BE2C (cell line): ENCODE results near the gene C16orf92.

ENCODE experiments used
- DNase-seq: peaks from one replicate; pipeline ENCODE4 v3.0.0-alpha.2; 2020
- H3K27me3 ChIP-seq: fragments of 250-450 bp; sonication (Bioruptor Pico); 2 replicates; pipeline ENCODE4 v1.5.1; 2020; ENCODE audit warnings: mild to moderate bottlenecking
- H3K36me3 ChIP-seq: fragments of 250-450 bp; sonication (Bioruptor Pico); 2 replicates; pipeline ENCODE4 v1.5.1; 2020; ENCODE audit warnings: mild to moderate bottlenecking
- H3K4me1 ChIP-seq: fragments of 250-450 bp; sonication (Bioruptor Pico); 2 replicates; pipeline ENCODE4 v1.5.1; 2020
- H3K4me3 ChIP-seq: 2 replicates; pipeline ENCODE4 v1.5.1; 2011; ENCODE audit warnings: low read depth, low read length
- H3K9me3 ChIP-seq: fragments of 250-450 bp; sonication (Bioruptor Pico); 2 replicates; pipeline ENCODE4 v1.5.1; 2020
- TF ChIP-seq, protein P1 (sequence below): IDR thresholded peaks from 2 replicates; pipeline ENCODE4 v1.5.1; 2012; ENCODE audit warnings: mild to moderate bottlenecking, low read depth, low read length

The C16orf92 gene

DNA sequence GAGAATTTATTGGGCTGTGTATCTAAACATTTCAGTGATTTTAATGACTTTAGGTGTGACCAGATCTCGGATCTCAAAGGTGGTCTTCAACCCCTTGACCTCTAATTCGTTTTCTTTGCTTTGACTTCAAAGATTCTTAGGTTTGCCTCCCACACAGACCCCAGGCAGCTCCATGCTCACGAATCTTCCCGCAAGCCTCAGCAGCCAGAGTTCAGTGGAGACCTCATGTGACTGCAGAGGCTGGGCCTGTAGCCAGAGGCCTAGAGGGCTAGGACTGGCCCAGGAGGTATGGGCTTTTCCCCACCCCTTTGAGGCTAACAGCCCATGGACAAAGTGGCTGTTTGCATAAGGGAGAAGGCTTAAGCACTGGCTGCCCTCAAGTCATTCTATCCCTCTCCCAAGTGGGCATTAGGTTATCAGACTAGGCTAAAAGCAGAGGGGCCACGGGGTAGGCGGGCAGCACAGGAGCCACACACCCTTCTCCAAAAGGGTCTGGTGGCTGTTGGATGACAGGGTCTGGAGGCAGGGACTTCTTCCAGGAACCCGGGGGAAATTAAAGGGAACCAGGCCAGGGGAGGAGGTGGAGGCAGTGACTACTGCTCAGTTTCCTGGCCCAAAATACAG is 30.5 kb upstream of the C16orf92 start:
- Histone ChIP-seq H3K36me3 (peaks cover 47% of the 10 kb centered on the region), H3K9me3 (no peaks in the 10 kb centered on the region), H3K27me3 (no peaks in the 10 kb centered on the region), H3K4me1 (no peaks in the 10 kb centered on the region), H3K4me3 (no peak overlapping the region)
- TF ChIP-seq, protein P1, sequence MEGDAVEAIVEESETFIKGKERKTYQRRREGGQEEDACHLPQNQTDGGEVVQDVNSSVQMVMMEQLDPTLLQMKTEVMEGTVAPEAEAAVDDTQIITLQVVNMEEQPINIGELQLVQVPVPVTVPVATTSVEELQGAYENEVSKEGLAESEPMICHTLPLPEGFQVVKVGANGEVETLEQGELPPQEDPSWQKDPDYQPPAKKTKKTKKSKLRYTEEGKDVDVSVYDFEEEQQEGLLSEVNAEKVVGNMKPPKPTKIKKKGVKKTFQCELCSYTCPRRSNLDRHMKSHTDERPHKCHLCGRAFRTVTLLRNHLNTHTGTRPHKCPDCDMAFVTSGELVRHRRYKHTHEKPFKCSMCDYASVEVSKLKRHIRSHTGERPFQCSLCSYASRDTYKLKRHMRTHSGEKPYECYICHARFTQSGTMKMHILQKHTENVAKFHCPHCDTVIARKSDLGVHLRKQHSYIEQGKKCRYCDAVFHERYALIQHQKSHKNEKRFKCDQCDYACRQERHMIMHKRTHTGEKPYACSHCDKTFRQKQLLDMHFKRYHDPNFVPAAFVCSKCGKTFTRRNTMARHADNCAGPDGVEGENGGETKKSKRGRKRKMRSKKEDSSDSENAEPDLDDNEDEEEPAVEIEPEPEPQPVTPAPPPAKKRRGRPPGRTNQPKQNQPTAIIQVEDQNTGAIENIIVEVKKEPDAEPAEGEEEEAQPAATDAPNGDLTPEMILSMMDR, result no peak
- no peak for DNase-seq

- Histone ChIP-seq H3K27me3 (no peaks in the 10 kb centered on the region), H3K36me3 (peaks cover 45% of the 10 kb centered on the region), H3K4me3 (no peak overlapping the region), H3K9me3 (no peaks in the 10 kb centered on the region), H3K4me1 (no peaks in the 10 kb centered on the region)
- no peak for DNase-seq
- TF ChIP-seq, protein P1, result no peak
Measured at GRCh38 chr16:29993191-29993902, 29.7 kb upstream of the C16orf92 start.

DNA sequence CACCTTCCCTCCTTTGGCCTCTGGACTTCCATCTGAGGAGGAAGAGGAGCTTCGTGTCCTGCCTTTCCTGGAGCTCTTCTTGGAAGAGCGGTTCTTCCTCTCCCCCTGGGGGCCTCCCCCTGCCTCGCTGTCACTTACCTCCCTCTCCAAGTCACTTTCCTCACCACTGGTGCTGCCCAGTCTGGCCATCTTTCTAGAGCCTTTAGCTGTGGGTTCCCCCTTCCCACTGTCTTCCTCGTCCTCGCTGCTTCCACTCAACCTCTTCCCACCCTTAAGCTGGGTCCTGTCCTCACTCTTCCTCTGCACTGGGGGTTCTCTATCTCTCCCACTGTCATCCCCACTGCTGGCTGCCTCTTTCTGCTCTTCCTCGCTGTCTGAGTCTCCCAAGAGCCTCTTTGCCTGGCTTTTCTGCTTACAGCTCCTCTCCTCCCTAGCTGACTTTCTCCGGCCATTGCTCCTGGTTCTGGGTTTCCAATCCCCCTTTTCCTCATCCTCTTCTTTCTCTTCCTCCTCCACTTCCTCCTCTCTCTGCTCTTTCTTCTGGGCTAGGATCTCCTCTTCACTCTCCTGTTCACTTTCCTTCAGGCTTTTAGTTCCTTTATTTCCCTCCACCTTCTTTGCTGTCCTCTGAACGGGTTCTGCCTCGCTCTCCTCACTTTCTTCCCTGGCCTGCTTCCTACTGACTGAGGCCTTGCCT is 28.9 kb upstream of the C16orf92 start:
- no peaks in the 10 kb centered on the region for H3K27me3 ChIP-seq
- H3K36me3 ChIP-seq, result peaks cover 38% of the 10 kb centered on the region
- H3K4me3 ChIP-seq, result no peak overlapping the region
- no peaks in the 10 kb centered on the region for H3K4me1 ChIP-seq
- DNase-seq, result peak; percentile 1
- TF ChIP-seq, protein P1, result no peak
- H3K9me3 ChIP-seq, result no peaks in the 10 kb centered on the region

DNA sequence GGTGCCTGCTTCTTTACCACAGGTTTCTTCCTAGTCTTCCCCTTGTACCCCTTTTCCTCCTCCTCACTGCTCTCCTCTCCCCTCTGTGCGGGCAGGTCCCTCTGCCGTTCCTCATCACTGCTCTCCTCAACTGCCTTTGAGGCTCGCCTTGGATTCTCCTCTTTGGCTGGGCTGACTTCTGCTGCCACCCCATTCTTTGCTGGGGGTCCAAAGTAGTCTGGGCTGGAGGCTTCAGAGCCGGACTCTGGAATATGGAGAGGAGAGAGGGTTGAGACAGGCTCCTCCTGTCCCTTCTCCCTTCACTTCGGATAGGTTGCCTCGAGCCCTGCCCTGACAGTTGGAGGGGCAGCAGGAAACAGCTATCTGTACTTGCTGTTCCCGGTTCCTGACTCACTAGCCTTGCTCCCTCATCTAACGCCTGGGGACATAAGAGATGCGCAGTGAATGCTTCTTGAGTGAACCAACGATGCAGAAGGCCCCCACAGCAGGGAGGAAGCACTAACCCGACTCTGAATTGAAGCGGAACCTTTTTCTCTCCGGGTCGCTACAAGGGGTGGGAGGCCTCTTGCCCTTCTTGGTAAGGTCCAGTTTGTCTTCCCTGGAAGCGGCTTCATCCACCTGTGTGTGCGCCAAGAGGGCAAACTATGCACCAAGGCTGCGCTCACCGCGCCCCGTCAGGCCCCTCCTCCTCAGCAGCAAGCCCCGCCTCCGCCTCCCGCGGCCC is 28.2 kb upstream of the C16orf92 start:
- Histone ChIP-seq H3K4me3 (peak overlapping the region; percentile 94), H3K9me3 (no peaks in the 10 kb centered on the region), H3K4me1 (no peaks in the 10 kb centered on the region), H3K36me3 (peaks cover 32% of the 10 kb centered on the region), H3K27me3 (no peaks in the 10 kb centered on the region)
- DNase-seq, result peak; percentile 11
- TF ChIP-seq, protein P1, result no peak

DNA sequence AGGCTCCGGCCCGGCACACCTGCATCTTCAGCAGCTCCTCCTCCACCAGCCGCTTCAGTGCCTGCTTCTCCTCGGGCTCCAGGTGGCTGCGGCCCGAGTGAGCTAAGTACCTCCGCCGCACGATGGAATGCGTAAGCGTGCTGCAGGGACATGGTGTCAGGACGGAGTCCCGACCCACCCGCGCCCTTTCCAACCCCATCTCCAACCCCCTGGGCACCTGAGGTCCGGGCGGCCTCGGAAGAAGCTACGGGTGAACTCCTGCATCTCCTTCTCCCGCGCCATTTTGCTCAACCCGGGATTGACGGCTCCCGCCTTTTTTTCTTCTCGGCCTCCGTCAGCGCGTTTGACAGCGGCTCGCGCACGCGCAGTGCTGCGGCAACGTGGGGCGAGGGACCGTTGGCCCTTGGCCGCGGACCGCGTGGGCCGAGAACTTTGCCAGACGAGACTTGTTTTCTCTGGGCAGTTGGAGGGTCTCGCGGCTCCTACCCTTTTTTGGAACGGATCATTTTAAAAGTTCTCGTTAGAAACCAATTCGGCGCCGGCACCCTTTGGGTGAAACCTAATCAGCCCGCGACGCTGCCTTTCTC is 27.6 kb upstream of the C16orf92 start, which contains the start of gene HIRIP3:
Gene HIRIP3, minus strand, starts transcription at position 294 of the 587 bp plus-strand sequence. Its CDS starts 12 bp downstream, at position 282.
- TF ChIP-seq, protein P1, result no peak
- Histone ChIP-seq H3K4me3 (peak within 1 kb of the TSS; percentile 94), H3K36me3 (peaks cover 27% of the 10 kb centered on the region), H3K27me3 (no peaks in the 10 kb centered on the region), H3K4me1 (no peaks in the 10 kb centered on the region), H3K9me3 (no peaks in the 10 kb centered on the region)
- peak; percentile 93 for DNase-seq
